Measurements from ENCODE around the gene TUBA4A. TPM values are rescaled to one million over a fixed set of nuclear protein-coding genes. Genes with fewer than 3 reads are reported as not detected.
"Not testable (repeated sequence)": the region's sequence is repeated elsewhere in the genome, so short reads cannot be mapped to it uniquely, and the experiment has no call there.

The TUBA4A gene
- total RNA-seq, 1 donor from 2014 or later, result 84.3 TPM

DNA sequence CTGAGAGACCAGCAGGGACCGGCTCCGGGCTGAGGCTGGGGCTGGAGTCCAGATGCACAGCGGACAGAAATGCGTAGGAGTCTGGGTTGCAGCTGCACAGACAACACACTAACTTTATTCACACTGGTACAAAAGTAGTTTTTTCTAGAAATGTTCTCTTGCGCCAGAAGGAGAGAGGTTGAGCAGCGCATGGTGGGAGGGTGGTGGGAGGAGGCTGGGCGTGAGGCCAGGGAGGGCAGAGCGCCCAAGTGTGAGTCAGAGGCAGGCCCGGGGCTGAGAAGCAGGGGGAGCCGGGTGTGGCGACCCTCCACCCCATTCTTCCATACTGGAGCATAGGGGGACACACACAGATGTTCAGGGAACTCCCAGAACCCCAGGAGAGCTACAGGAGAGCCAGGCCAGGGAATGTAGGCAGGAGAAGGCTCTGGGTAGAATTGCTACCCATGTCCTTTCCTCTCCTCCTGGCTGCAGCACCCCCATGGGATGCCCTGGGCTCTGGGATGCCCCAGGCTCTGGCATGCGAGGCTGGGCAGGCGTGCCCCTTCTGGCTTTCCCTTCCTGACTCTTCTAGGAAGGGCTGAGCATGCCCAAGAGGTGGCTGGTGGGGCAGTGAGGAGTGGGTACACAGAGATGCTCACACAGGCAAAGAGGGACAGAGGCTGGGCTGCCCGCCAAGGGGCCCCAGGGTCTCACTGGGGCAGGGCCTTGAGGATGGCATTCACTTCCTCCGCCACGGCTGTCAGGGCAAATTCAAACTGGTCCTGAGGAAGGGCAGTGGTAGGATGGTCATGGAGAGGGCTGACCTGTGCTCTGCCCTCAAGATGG, 36.0 kb upstream of the TUBA4A start:
- ATAC-seq (ENCODE audit: poor library complexity) (peak; percentile 61), DNase-seq (peak; percentile 86)
- intact Hi-C loops (cut with DNase I), result no loop called here

DNA sequence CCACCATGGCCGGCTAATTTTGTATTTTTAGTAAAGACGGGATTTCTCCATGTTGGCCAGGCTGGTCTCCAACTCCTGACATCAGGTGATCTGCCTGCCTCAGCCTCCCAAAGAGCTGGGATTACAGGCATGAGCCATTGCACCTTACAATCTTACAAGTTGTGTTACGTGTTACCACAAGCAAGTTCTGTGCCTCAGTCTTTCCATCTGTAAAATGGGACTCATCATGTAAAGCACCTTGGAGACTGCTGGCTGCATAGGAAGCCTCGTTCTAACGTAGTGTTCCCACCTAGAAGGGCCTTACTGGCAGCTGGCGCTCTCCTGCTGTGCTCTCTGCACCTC, 35.4 kb upstream of the TUBA4A start:
- no peak for DNase-seq
- ATAC-seq (ENCODE audit: poor library complexity), result no peak
- intact Hi-C loops (cut with DNase I), result no loop called here

DNA sequence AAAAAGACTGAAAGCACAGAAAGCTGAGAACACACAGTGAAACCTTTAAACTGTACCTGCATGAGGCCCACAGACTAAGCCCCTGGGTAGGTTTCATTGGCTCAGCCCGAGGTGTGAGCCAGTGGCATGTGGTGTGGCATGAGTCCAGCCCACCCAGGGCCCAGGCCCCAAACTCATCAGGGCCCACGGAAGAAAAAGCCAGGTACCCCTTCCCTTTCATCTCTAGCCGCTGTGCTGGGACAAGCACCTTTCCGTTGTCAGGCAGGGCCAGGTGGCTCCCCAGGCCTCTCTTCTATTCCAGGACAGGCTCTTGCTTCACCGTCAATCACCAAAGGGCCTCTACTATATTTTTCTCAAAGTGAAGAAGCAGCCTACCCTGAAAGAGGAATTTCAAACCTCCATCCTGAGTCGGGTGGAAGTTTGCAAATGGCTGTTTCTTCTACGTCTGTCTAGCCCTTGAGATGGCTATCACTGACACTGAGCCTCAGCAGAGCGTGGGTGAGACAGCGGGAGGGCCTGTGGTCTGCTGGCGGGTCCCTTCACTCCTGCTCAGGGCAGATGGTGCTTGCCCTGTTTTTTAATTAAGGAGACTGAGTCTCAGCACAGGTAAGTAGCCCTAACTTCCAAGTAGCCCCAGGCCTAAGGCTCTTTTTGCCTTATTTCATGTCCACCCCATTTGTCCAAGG, 34.0 kb upstream of the TUBA4A start:
- ATAC-seq (ENCODE audit: poor library complexity), result no peak

DNA sequence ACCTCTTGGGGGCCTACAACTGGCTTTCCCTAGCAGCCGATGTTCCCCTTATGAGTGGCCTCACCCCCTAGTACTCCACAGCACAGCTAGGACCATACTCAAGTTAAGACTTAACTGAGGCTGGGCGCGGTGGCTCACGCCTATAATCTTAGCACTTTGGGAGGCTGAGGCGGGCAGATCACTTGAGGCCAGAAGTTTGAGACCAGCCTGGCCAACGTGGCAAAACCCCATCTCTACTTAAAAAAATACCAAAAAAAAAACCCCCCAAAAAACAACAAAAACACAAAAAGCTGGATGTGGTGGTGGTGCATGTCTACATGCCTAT, 33.4 kb upstream of the TUBA4A start:
- ATAC-seq (ENCODE audit: poor library complexity); DNase-seq; intact Hi-C loops (cut with DNase I): not testable (repeated sequence)

More for the DNA sequence above, 34.0 kb upstream of the TUBA4A start:
- intact Hi-C loops (cut with DNase I), result no loop called here
- DNase-seq, result no peak

DNA sequence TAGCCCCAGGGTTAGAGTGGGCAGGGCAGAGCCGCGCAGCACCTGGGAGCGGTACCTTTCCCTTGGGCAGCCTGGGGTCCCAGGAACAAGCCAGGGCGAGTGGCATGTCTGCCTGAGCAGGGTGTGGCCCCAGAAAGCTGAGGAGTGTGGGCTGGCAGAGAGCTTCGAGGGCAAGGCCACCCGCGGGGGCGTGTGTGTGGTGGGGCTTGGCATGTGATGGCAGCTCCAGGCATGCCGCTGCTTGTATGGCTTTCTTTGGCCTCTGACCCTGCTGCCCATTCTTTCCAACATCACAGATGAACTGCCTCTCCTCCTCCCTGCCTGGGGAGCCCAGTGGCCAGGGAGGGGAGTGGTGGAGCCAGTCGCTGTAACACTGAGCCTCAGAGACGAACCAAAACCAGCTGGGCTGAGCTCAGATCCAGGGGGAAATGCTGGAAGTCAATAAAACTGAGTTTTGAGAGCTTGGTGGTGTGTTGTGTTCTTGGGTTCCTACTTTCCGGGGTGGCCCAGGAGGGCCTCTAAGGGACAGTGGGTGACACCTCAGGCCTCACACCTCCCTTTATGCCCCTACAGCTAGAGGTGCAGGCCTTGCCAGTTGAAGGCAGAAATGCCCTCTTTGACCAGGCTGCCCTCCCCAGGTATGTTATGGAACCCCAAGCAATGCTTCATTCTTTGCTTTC, 32.9 kb upstream of the TUBA4A start:
- ATAC-seq (ENCODE audit: poor library complexity) (no peak), DNase-seq (no peak)
- intact Hi-C loops (cut with DNase I), result no loop called here

DNA sequence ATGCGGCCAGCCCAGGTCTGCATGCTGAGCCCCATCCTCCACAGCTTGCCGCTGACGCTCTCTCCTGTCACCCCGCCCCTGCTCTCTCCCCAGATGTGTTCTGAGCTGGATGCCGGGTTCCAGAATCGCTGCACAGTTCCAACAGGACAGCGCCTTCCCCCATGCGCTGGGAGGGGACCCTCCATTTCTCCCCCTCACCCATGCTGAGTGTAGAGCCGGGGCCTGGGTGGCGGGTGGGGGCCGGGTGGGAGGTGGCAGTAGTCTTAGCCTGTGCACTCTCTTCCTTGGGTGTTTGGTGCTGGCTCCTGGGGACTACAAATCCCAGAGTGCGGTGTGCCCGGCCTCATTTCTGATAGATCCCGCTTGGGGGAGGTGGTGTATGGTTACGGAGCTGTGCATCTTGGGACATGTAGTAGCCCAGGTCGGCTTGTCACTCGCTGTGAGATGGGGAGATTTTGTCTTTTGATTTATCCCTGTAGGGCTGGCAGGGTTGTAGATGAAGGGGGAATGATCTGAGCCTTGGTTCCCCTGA, 32.2 kb upstream of the TUBA4A start:
- DNase-seq (no peak), ATAC-seq (ENCODE audit: poor library complexity) (peak; percentile 42)
- intact Hi-C loops (cut with DNase I), result no loop called here

DNA sequence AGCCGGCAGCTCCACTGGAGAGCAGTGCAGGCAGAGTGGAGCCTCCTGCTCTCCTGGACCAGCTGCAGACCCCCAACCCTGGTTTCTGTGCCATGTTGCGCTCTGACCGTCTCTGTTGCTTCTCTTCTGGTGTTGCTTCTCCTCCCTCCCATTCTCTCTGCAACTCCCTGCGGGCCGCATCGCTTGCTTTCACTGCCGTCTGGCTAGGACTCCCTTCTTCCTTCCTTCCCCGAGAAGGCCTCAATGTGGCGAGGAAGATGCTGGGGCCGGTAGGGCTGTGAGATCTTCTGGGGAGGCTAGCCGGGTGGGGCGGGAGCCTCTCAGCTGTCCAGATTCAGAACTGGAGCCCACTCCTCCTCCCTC, 31.6 kb upstream of the TUBA4A start:
- intact Hi-C loops (cut with DNase I), result no loop called here
- ATAC-seq (ENCODE audit: poor library complexity) (no peak), DNase-seq (no peak)

DNA sequence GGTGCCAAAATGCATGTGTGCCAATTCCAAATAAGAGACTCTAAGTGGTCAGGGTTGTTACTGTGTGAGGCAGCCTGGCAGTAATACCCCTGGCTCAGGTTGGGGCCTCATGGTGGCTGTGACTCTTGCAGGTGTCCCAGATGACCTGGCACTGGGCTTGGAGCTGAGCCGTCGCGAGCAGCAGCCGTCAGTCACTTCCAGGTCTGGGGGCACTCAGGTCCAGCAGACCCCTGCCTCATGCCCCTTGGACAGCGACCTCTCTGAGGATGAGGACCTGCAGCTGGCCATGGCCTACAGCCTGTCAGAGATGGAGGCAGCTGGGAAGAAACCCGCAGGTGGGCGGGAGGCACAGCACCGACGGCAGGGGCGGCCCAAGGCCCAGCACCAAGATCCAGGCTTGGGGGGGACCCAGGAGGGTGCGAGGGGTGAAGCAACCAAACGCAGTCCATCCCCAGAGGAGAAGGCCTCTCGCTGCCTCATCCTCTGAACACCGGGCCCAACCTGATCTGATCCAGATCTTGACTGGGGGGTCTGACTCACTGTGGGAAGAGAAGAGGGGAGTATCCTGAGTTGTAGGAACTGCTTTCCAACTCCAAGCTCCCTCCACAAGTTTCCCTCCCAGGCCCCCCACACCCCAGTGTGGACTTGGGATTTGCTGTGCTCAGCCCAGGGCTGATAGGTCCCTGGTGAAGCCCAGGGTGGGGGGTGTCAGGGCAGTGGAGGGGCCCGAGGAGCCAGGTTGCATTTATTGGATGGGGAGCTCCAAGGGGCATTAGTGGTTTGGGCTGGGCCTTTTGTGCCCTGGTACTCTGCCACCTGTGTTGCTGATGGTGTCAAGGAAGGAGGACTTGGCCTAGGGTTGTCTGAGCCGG, 31.0 kb upstream of the TUBA4A start:
- no peak for ATAC-seq (ENCODE audit: poor library complexity)
- DNase-seq, result no peak
- intact Hi-C loops (cut with DNase I), result no loop called here

DNA sequence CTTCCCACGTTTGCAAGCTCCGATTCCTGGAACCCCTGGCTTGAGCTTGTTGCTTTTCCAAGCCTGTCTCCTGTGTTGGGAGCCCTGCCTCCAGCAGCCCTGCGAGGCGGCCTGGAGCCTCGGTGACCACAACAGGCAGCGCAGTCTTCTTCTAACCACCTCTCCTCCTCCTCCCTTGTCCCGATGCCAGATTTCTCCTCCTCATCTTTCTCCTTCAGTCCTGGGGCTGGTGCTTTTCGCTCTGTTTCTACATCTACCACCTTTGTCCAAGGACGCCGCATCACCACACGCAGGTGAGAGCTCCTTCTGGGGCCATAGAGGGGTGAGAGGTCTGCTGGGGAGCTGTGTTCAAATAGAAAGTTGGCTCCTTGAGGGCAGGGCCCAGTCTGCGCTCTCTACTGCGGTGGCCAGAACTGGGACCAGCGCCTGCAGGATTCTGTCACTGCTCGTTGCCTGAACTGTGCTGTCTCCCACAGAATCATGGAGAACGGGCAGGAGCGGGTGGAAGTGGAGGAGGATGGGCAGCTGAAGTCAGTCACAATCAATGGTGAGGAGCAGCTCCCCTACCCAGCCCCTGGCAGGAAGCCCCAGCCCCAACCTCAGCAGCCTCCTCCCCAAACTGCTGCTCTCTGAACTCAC, 29.3 kb upstream of the TUBA4A start:
- no peak for ATAC-seq (ENCODE audit: poor library complexity)
- intact Hi-C loops (cut with DNase I), result no loop called here
- no peak for DNase-seq

DNA sequence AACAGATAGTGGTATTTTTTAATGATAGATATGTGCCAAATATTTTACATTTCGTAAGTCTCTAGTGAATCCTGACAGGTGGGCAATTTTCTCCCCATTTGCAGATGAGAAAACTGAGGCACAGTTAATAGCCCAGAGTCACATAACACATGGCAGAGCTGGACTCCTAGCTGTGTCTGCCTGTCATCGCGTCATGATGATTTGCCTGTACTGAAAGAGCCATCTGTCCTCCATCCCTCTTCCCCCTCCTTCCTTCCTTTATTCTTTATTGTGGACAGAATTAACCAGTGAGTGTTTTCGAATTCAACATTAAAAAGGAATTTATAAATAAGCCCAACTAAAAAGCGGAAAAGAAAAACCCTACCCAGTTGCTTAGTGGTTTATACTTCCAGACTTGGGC, 28.7 kb upstream of the TUBA4A start:
- ATAC-seq (ENCODE audit: poor library complexity), result no peak
- intact Hi-C loops (cut with DNase I), result no loop called here
- DNase-seq, result no peak

DNA sequence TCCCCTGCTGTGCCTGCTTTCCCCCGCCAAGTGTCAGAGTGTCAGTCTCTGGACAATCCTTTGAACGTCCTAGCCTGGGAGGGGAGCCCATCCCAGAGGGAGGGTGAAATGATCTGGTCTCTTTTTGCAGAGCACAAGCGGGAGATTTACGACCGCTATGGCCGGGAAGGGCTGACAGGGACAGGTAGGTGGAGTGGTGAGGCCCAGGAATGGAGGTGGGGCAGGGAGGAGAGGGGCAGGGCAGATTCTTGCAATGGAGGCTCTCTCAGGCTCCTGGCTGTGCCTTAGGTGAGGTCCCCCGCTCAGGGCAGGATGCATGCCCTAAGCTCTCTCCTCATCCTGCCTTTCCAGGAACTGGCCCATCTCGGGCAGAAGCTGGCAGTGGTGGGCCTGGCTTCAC, 27.9 kb upstream of the TUBA4A start:
- DNase-seq (no peak), ATAC-seq (ENCODE audit: poor library complexity) (no peak)
- intact Hi-C loops (cut with DNase I), result no loop called here

DNA sequence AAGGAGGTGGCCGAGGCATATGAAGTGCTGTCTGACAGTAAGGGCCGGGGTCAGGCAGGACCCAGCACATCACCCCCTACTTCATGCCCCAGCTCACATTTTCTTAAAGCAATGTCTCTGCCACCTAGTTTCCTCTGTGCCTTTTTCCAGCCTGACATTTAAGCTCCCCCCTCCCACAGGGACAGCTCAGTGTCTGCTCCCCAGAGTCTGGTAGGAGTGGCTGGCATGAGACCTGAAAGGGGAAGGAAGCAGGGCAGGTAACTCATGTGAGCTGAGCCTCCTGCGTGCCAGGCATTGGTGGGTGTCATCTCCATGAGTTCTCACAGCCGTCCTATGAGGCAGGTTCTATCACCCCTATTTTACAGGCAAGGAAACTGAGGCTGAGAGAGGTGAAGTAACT, 26.9 kb upstream of the TUBA4A start:
- intact Hi-C loops (cut with DNase I), result no loop called here
- ATAC-seq (ENCODE audit: poor library complexity) (no peak), DNase-seq (no peak)

DNA sequence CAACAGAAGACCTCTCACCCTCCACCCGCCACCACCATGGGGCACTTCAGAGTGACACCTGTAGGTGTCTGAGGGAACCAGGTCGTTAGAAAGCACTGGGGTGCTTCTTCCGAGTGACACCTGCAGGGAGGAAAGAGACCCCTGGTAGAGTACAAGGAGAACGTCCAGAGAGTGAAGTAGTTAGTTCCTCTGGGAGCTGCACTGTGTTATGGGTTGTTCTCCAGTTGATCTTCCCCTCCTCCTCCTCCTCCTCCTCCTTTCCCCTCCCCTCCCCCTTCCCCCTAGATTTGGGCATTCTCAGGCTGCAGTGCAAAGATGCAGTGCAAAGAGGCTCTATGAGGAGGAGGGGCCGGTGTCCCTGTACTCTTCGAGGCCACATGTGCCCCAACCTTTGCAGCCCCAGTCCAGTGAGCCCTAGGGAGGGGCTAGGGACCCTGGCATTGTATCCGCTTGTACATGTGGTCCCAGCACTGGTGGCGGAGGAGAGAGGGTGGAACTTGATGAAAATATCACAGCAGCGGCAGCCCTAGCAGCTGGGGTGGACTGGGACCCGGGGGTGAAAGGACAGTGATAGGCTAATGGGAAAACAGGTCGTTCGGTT, 26.3 kb upstream of the TUBA4A start:
- DNase-seq (no peak), ATAC-seq (ENCODE audit: poor library complexity) (no peak)
- intact Hi-C loops (cut with DNase I), result loop anchor here (2.0 kb wide), 1 partner anchor 15 kb away; no protein-coding TSS in a partner anchor

DNA sequence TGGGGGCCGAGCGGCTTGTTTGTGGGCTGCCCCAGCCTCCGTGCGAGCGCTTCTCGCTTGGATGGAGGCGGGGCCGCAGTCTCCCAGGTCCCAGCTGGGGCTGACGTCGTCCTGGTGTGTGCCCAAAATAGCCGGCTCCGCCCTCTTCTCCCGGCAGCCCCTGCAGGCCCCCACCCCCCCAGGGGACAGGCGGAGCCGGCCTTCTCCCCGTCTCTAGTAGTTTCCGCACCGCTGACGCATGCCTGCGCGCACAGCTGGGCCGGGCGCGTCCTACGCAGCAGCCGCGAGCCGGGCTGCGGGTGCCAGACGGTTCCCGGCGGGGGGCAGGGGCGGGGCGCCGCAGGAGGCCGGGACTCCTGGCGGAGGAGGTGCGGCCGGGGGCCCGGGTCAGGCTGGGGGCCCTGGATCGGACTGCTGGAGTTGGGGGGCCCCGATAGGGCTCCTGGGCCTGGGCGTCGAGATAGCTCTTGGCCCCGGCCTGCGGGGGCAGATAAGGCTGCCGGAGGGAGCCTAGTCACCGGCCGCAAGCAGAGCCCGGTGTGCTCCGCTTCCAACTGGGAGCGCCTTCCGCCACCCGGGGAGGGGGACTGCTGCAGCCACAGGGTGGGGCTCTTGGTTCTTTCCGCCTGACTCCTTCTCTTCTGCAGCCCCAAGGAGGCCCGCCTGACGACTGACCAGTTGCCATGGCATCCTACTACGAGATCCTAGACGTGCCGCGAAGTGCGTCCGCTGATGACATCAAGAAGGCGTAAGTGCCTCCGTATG, 25.6 kb upstream of the TUBA4A start, which contains the start of gene DNAJB2:
Gene DNAJB2, plus strand, starts transcription at position 216 of the 765 bp plus-strand sequence. Its CDS starts 468 bp downstream, at position 684.
- peak; percentile 97 for ATAC-seq (ENCODE audit: poor library complexity)
- intact Hi-C loops (cut with DNase I), result loop anchor here (2.0 kb wide), 1 partner anchor 15 kb away; no protein-coding TSS in a partner anchor

DNA sequence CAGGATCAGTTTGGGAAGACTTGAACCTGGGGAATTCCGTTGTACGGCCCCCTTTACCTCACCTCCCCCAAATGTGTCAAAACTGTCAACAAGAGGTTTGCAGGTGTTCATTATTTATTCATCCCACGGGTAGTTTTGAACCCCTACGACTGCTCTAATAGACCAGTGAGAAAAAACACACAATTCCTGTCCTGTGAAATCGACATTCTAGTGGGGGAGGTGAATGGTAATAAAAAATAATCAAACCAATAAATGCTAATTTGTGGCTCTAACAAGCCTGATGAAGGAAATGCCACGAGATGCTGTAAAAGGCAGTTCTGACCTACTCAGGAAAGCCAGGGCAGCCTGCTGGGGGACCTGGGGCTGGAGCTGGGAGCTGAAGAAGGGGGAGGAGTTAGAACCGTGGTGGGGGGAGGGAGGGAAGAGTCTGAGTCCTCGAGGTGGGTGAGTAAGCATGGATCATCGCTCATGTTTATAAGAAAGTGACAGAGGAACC, 25.0 kb upstream of the TUBA4A start:
- DNase-seq, result no peak
- ATAC-seq (ENCODE audit: poor library complexity), result peak; percentile 56
- intact Hi-C loops (cut with DNase I), result loop anchor here (2.0 kb wide), 1 partner anchor 16 kb away; no protein-coding TSS in a partner anchor

More for the DNA sequence above, 25.6 kb upstream of the TUBA4A start, which contains the start of gene DNAJB2:
- peak; percentile 99 for DNase-seq

Measured in Right ventricle myocardium superior (tissue), 1 donor.